Measurements from ENCODE around the gene VLDLR.

Gene VLDLR

GRCh38 chr9:2622461-2623287 is 1.1 kb downstream of the VLDLR start:
- no peak for FAIRE-seq

- FAIRE-seq: no peak
These were observed 1.9 kb downstream of the VLDLR start for GRCh38 chr9:2623288-2624050.

- no peak for FAIRE-seq
These were observed 2.6 kb downstream of the VLDLR start for GRCh38 chr9:2624051-2624682.

- no peak for FAIRE-seq
These were observed 3.8 kb downstream of the VLDLR start for GRCh38 chr9:2625427-2625826.

- FAIRE-seq: no peak
These were observed 7.3 kb downstream of the VLDLR start for GRCh38 chr9:2628919-2629318.

- FAIRE-seq: no peak
These were observed 8.6 kb downstream of the VLDLR start for GRCh38 chr9:2630158-2630557.

- no peak for FAIRE-seq
These were observed 9.7 kb downstream of the VLDLR start for GRCh38 chr9:2631263-2631662.

- no peak for FAIRE-seq
These were observed 12.6 kb downstream of the VLDLR start for GRCh38 chr9:2634153-2634552.

- FAIRE-seq: no peak
These were observed 13.2 kb downstream of the VLDLR start for GRCh38 chr9:2634818-2635217.

GRCh38 chr9:2635922-2636321 is 14.3 kb downstream of the VLDLR start:
- no peak for FAIRE-seq

GRCh38 chr9:2637390-2637789 is 15.8 kb downstream of the VLDLR start:
- FAIRE-seq: no peak

GRCh38 chr9:2638871-2639673 is 17.5 kb downstream of the VLDLR start:
- no peak for FAIRE-seq

GRCh38 chr9:2639786-2640185 is 18.2 kb downstream of the VLDLR start:
- FAIRE-seq: no peak

GRCh38 chr9:2640570-2640969 is 19.0 kb downstream of the VLDLR start:
- no peak for FAIRE-seq

GRCh38 chr9:2641033-2641432 is 19.4 kb downstream of the VLDLR start:
- FAIRE-seq: no peak

GRCh38 chr9:2642068-2642467 is 20.5 kb downstream of the VLDLR start:
- no peak for FAIRE-seq

GRCh38 chr9:2645569-2645968 is 24.0 kb downstream of the VLDLR start:
- no peak for FAIRE-seq

GRCh38 chr9:2655411-2655901 is 33.9 kb downstream of the VLDLR start:
- FAIRE-seq: no peak

- no peak for FAIRE-seq
These were observed 35.8 kb downstream of the VLDLR start for GRCh38 chr9:2657427-2657826.

GRCh38 chr9:2662496-2662895 is 40.9 kb downstream of the VLDLR start:
- FAIRE-seq: no peak

GRCh38 chr9:2663461-2664173 is 42.0 kb downstream of the VLDLR start:
- no peak for FAIRE-seq

Measured in endometrium (tissue), 2 donors.